Measurements from ENCODE around the gene MEIS1. TPM values are rescaled to one million over a fixed set of nuclear protein-coding genes. Genes with fewer than 3 reads are reported as not detected.

The MEIS1 gene
- total RNA-seq, 1 donor from 2014 or later, result not detected

GRCh38 chr2:66443186-66443978, 8.5 kb downstream of the MEIS1 start:
- intact Hi-C loops (cut with micrococcal nuclease), result no loop called here

- intact Hi-C loops (cut with micrococcal nuclease), result no loop called here
These were observed 9.3 kb downstream of the MEIS1 start for GRCh38 chr2:66443979-66444861.

DNA sequence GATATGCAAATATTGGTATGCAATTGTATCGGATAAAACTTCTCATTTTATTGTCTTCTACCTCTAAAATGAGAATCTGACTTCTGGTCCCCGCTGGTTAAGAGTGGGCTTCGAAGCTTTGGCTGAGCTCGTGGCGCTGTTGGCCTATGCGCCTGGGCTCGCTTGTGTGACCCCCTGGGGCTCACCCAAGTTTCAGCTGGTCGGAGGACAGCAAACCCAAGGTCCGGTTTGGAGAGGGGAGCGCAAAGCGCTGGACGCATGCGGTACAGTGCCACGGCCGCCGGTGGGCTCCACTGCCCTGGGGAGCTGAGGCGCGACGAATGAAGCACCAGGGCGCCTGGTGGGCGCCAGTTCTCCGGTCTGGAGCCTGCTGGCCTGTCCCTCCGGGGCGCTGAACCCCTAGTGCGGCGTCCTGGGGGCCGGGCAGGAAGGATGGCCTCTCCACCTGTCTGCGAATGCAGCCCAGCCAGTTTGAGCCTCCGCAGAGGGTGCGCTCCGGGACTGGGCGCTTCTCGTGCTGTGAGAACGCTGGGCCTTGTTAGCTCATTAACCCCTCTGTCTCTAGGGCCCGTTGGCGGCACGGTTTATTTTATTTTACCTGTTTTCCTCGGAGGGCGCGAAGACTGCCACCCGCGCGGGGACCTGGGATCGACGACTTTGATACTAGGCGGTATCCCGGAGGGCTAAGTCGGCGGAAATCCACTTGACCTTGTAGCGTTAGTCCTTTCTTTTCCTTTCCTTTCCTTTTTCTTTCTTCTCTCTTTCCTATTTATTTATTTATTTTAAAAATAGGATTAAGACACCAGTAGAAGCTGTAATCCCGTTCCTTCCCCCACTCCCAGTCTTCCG, 10.4 kb downstream of the MEIS1 start:
- intact Hi-C loops (cut with micrococcal nuclease), result no loop called here

GRCh38 chr2:66445925-66446871, 11.3 kb downstream of the MEIS1 start:
- intact Hi-C loops (cut with micrococcal nuclease), result no loop called here

- intact Hi-C loops (cut with micrococcal nuclease), result no loop called here
These were observed 12.0 kb downstream of the MEIS1 start for GRCh38 chr2:66446941-66447340.

DNA sequence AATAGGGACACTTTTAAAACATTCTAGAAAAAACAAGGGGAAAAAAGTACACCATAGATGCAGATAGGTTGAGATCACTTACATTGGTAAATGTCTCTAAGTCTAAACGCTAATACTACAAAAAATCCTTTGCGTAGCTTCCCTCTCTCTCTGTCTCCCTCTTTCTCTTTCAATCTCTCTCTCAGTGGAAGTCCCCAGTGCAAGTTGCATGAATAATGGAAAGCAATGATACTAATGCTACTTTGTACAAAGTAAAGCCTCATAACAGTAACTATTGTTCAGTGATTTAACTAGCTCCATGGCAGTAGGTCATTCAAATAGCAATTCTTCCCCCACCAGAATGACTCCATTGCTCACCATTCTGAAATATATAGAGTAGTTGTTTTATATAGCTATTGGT, 12.8 kb downstream of the MEIS1 start:
- intact Hi-C loops (cut with micrococcal nuclease), result no loop called here

DNA sequence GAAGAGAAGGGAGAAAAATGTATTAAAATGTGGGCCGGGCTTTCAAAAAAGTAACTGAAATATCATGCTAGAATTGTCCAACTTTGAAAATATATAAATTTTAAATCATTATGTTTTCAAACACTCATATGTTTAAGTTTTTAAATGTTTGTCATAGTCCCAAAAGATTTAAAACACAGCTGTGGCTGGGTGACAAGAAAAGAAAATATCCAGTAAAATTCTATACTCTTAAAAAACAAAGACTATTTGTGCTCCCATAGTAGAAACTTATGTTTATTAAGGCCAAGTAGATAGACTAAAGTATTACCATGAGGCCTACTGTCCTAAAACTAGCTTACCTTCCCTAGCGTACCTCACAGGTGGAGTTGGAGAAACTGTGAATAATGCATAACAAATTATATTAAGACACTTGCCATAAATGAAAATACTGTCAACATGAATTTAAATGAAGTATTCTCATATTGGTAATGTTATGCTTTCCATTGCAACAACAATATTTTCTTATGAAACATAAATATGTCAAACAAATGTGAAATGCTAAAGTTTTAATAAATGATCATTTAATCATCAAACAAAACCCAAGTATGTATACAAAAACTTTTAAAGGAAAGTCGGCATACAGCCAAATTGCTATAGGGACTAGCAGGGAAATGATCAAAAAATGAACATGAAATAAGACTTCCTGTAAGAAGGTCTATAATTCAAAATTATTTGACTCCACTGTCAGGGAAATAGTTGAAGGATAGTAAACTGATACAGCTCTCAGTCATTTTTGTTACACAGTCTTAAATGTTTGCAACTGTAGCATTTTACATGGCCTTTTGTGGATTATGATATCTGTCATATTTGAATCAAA, 13.4 kb downstream of the MEIS1 start:
- intact Hi-C loops (cut with micrococcal nuclease), result no loop called here

GRCh38 chr2:66452214-66452613, 17.3 kb downstream of the MEIS1 start:
- intact Hi-C loops (cut with micrococcal nuclease), result no loop called here

GRCh38 chr2:66452917-66453316, 18.0 kb downstream of the MEIS1 start:
- intact Hi-C loops (cut with micrococcal nuclease), result no loop called here

DNA sequence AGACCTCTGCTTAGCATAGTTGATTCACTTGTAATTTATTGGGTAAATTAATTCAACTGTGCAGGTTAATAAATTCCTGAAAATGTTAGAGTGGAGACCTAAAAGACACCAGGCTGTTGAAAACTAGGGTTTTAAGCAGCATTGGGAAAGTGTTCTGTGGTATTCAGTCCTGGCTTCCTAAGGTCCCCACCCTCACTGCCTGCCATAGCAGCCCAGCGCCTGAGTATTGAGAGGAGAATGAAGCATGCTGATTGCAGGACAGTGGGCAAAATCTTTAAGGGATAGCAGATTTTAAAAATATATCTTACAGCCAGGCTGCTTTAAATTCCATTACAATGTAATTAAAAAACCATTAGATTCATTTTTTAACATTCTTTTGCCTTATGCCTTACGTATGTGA, 20.6 kb downstream of the MEIS1 start:
- intact Hi-C loops (cut with micrococcal nuclease), result no loop called here

DNA sequence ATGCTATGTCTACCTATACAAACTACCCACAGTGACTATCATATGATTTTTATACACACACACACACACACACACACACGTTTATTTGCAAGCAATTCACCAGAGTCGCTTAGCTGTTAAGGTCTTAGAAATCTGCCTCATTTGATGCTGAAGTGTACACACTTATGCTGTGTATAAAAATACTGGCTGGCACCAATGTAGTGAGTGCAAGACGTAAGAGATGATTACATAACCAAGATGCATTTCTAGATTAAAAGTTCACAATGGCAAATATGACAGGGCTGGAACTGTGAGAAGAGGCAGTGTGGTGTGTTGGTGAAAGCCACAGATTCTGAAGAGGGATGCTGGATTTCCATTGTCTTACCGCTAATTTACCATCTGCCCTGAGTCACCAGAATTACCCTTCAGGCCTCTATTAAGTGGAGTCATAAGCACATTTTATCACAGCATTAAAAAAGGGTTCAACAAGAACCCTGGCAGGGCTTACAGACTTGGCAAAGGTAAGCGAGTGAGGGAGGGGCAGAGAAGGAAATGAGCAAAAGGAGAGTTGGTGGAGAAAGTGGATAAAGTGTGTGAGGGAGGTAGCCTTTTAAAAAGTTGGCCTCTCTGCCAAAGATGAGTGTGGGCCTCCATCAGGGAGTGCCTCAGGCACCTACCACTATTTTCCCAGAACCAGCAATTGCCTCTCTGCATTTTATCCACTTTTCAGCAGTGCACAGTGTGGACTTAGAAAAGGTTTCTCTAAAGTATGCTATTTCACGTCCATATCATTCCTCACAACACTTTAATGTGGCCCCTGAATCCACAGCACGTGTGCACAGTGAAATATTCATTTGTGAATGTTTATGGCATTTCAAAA, 21.5 kb downstream of the MEIS1 start:
- intact Hi-C loops (cut with micrococcal nuclease), result no loop called here

DNA sequence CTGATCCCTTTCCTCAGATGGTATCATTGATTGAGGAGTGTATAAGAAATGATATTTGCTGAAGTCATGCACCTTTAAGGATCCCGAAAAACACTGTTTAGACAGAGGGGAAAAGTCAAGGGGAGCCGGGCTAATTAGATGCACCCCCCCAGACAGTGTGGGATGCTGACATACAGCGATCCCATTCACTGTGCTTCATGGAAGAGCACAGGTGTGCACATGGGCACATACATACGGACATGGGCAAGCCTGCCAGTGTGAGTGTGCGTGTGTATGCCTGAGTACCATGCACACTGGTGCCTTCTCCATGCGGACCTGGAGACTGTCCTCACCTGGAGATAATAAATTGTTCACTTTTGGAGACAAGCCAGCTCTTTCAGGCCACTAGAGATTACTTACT, 22.6 kb downstream of the MEIS1 start:
- intact Hi-C loops (cut with micrococcal nuclease), result no loop called here

- intact Hi-C loops (cut with micrococcal nuclease), result no loop called here
These were observed 25.1 kb downstream of the MEIS1 start for GRCh38 chr2:66460031-66460430.

DNA sequence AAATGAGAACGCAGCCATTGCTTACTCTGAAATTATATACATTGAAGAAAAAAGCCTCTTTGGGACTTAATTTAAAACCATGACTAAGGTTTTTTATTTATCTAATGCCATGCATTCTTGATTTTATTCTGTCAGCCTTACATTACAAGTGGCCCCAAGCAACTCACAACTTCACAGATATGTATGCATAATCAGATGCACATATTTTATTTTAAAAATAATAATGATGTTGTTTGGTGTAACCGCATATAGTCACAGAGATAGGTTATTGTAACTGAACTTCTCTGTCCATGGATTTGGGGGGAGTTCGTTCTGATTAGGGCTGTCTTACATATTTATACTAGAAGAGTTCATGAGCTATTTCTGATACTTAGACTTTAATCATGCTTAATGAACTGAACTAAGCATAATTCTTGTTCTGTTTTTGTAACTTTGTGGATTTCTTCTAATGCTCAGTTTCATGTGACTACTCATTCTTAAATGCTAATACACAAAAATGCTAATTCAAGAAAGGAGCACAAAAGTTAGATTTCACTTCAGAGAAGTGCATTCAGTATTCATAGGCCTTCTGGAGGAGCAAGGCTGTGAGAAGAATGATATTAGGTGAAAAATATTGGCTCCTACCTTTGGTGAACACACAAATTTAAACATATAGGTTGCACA, 26.2 kb downstream of the MEIS1 start:
- intact Hi-C loops (cut with micrococcal nuclease), result no loop called here

- intact Hi-C loops (cut with micrococcal nuclease), result no loop called here
These were observed 27.0 kb downstream of the MEIS1 start for GRCh38 chr2:66461664-66462500.

GRCh38 chr2:66462501-66462825, 27.5 kb downstream of the MEIS1 start:
- intact Hi-C loops (cut with micrococcal nuclease), result no loop called here

DNA sequence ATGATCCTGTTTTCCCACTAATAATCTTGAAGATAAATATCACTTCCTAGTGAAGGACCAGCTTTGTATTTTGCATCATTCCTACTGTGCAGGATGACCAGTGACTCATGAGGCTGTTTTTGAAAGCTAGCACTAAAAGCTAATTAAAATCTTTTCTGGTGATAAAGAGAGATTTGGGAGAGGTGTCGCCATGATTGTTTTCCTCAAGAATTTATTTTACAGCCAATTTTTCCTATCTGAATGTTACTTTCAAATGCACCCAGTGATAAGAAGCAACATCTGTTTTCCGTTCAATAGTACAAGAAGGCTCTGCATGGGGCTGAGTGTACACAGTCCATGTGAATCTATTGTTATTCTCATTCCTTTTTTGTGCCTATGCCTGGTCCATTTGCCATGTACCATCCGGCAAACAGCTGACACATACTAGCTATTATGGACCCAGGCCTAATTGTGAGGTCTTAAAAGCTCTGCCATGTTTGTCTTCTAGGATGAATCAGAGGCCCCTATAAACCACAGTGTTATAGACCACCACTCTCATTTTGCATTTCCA, 28.4 kb downstream of the MEIS1 start:
- intact Hi-C loops (cut with micrococcal nuclease), result no loop called here

Measured in T-helper 1 cell treated with Interleukin-12 subunit alpha and Interleukin-12 subunit beta and Interleukin-4 antibody, amounts not matched to agents 30 ng/mL and 1 ng/mL, for 36 hours (primary cell).